Kidney (tissue), 14 donors: Measurements from ENCODE around the gene COPS6. TPM values are rescaled to one million over a fixed set of nuclear protein-coding genes. Genes with fewer than 3 reads are reported as not detected.

Source experiments
- DNase-seq, 5 donors: peaks; one replicate each; pipeline ENCODE4 v3.0.0-alpha.2; 2013 to 2020
- FAIRE-seq: peaks from 2 replicates; lab custom pipeline; 2012; peaks lifted over from hg19 to GRCh38; lab: Jason Lieb, UNC
- H3K27ac ChIP-seq, 2 donors: one replicate each; pipeline ENCODE4 v1.7.0; 2013; ENCODE audit warnings: low read depth in 2 of 2, low read length in 2 of 2, inconsistent platforms in 1 of 2
- H3K27me3 ChIP-seq: one replicate; pipeline ENCODE4 v1.7.1; 2013; ENCODE audit warnings: low read length, inconsistent platforms; ENCODE audit not compliant: control insufficient read depth, insufficient read depth
- H3K36me3 ChIP-seq, 3 donors: one replicate each; pipeline versions ENCODE4 v1.7.0 to v1.7.1; 2013; ENCODE audit warnings: low read length in 3 of 3, control low read depth in 1 of 3, inconsistent platforms in 1 of 3; ENCODE audit not compliant: insufficient read depth in 3 of 3, control insufficient read depth in 2 of 3
- H3K4me1 ChIP-seq, 3 donors: one replicate each; pipeline versions ENCODE4 v1.7.0 to v1.7.1; 2013; ENCODE audit warnings: low read length in 3 of 3, inconsistent platforms in 1 of 3, low read depth in 1 of 3; ENCODE audit not compliant: control insufficient read depth in 2 of 3, insufficient read depth in 2 of 3
- H3K4me3 ChIP-seq, 3 donors: one replicate each; pipeline versions ENCODE4 v1.7.0 to v1.8.1; 2013; ENCODE audit warnings: low read length in 3 of 3, control low read depth in 1 of 3, inconsistent platforms in 1 of 3
- H3K9ac ChIP-seq, 3 donors: one replicate each; pipeline versions ENCODE4 v1.7.0 to v1.7.1; 2013; ENCODE audit warnings: low read length in 3 of 3, control low read depth in 1 of 3, inconsistent platforms in 1 of 3
- H3K9me3 ChIP-seq, 3 donors: one replicate each; pipeline versions ENCODE4 v1.7.0 to v1.7.1; 2013; ENCODE audit warnings: low read length in 3 of 3, control low read depth in 1 of 3, inconsistent platforms in 1 of 3; ENCODE audit not compliant: control insufficient read depth in 2 of 3, insufficient read depth in 1 of 3
- intact Hi-C: fragments of 100-400 bp; cut with DNase I; formaldehyde crosslinking; loops from one replicate; pipeline ENCODE4 v1.11.1; 2022
- polyA plus RNA-seq: library from polyadenylated mRNA; stranded (reverse); fragments of 350-450 nt; fragmentation: Illumina TruSeq; extraction: RNeasy Lipid Tissue Mini Kit (QIAGEN cat#74804); gene quantifications from one replicate; pipeline ENCODE4 v1.2.3, GENCODE V29; 2014; ENCODE audit warnings: low read depth, low replicate concordance; ENCODE audit not compliant: insufficient read depth
- total RNA-seq: library from RNA; stranded (reverse); fragmentation: NEBNext Ultra II Directional; extraction: Animal tissue kit (Norgen Biotek cat#: 25700); gene quantifications from one replicate; pipeline ENCODE4 v1.2.1, GENCODE V29; 2021
- TF ChIP-seq, protein P1 (sequence below): IDR thresholded peaks from 3 replicates; pipeline ENCODE4 v1.5.1; 2012; ENCODE audit warnings: mild to moderate bottlenecking, moderate library complexity, borderline replicate concordance; ENCODE audit not compliant: insufficient read depth; ENCODE audit errors: extremely low read depth
- donor health status: control.
- donor health status: control.
- donor health status: control.
- donor health status: control.
- donor health status: control.
- donor health status: DM: yes; HTN: yes; CAD: no.
- donor health status: Normal renal cell carcinoma (clear cell type).

COPS6 gene
- total and polyA plus RNA-seq, 2 donors from 2014 or later: 89.1 to 166 TPM

DNA sequence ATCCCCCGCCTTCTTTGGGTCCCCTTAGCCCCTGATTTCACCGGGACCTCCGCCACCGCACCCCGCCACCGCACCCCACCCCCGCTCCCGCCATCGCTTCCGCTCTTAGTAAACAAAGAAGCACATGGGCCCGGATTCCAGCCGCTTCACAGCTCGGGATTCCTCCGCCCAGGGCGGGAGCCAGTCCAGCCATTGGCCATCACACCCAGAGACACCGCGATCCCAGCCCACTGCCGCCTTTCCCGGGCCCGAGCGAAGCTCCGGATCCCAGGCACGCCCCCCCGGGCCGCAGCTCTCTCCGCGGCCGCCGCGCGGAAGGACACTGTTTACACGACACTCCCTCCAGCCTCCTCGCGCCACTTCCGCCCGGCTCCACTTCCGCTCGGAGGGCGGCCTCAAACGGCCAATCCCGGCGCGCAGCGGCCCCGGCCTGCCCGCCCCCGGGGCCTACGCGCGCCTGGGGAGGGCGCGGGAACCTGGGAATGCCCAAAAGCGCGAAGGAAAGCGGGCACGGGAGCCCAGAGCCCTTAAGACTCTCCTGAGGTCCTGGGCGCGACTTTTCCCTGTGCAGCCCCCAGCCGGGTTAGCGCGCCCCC lies 11.7 kb downstream of the COPS6 start:
- FAIRE-seq (no peak), DNase-seq (peak; percentile 98 to 99 (median 98))
- Histone ChIP-seq H3K4me3 (peak overlapping the region; percentile 69 to 84 (median 83)), H3K27ac (peak overlapping the region; percentile 63 to 83), H3K9ac (peak overlapping the region in 2 of 3 donors; percentile 22 to 66), H3K9me3 (no peaks in the 10 kb centered on the region), H3K27me3 (no peaks in the 10 kb centered on the region), H3K4me1 (peaks cover 0 to 10% (median 6%) of the 10 kb centered on the region in 3 donors), H3K36me3 (peaks cover 22 to 43% (median 23%) of the 10 kb centered on the region in 3 donors)
- TF ChIP-seq, protein P1, sequence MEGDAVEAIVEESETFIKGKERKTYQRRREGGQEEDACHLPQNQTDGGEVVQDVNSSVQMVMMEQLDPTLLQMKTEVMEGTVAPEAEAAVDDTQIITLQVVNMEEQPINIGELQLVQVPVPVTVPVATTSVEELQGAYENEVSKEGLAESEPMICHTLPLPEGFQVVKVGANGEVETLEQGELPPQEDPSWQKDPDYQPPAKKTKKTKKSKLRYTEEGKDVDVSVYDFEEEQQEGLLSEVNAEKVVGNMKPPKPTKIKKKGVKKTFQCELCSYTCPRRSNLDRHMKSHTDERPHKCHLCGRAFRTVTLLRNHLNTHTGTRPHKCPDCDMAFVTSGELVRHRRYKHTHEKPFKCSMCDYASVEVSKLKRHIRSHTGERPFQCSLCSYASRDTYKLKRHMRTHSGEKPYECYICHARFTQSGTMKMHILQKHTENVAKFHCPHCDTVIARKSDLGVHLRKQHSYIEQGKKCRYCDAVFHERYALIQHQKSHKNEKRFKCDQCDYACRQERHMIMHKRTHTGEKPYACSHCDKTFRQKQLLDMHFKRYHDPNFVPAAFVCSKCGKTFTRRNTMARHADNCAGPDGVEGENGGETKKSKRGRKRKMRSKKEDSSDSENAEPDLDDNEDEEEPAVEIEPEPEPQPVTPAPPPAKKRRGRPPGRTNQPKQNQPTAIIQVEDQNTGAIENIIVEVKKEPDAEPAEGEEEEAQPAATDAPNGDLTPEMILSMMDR: no peak
- intact Hi-C loops: no loop called here

- intact Hi-C loops: no loop called here
- no peaks in the 10 kb centered on the region for H3K9me3 ChIP-seq
- H3K4me1 ChIP-seq: peaks cover 0 to 10% (median 6%) of the 10 kb centered on the region in 3 donors
- peak within 1 kb of the TSS; percentile 69 to 84 (median 83) for H3K4me3 ChIP-seq
- DNase-seq (peak; percentile 99 to 100 (median 99)), FAIRE-seq (peak; percentile 25)
- peak within 1 kb of the TSS; percentile 76 to 89 for H3K27ac ChIP-seq
- H3K9ac ChIP-seq: peak within 1 kb of the TSS; percentile 22 to 66 (median 51)
- TF ChIP-seq, protein P1: no peak
- no peaks in the 10 kb centered on the region for H3K27me3 ChIP-seq
- H3K36me3 ChIP-seq: peaks cover 22 to 40% (median 23%) of the 10 kb centered on the region in 3 donors
Observed at GRCh38 chr7:100101016-100101862, 12.5 kb downstream of the COPS6 start, which contains the start of the genes AP4M1 and MCM7. AP4M1 (plus strand) TSS chr7:100101643; CDS start chr7:100101715, 72 bp downstream. MCM7 (minus strand) TSS chr7:100101397; CDS start chr7:100101294, 103 bp downstream.

DNA sequence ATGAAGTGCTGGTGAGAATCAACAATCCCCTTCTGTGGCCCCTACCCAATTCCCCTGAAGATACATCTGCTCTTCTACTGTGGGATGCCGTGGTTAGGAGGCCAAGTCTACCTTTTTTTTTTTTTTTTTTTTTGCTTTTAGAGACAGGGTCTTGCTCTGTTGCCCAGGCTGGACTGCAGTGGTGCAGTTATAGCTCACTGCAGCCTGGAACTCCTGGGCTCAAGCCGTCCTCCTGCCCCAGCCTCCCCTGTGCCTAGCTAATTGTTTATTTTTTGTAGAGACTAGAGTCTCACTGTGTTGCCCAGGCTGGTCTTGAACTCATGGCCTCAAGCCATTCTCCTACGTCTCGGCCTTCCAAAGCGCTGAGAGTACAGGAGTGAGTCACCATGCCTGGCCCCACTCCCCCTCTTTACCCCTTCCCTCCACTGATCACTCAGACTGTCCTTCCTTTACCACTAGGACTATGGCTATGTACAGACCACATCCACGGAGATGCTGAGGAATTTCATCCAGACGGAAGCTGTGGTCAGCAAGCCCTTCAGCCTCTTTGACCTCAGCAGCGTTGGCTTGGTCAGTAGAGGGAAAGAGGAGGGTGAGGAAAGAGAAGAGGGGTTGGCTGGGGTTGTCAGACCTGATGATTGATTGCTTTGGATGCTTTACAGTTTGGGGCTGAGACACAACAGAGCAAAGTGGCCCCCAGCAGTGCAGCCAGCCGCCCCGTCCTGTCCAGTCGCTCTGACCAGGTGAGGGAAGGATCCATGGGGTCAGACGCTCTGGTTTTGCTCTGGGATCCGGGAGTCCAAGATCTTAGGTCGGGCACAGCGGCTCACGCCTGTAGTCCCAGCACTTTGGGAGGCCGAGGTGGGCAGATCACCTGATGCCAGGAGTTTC lies 14.4 kb downstream of the COPS6 start:
- FAIRE-seq (no peak), DNase-seq (no peak)
- H3K27me3 ChIP-seq: no peaks in the 10 kb centered on the region
- TF ChIP-seq, protein P1: no peak
- no peak overlapping the region for H3K4me3 ChIP-seq
- H3K36me3 ChIP-seq: peaks cover 11 to 30% (median 13%) of the 10 kb centered on the region in 3 donors
- H3K9ac ChIP-seq: no peak overlapping the region
- intact Hi-C loops: no loop called here
- H3K4me1 ChIP-seq: peaks cover 0 to 10% (median 6%) of the 10 kb centered on the region in 3 donors
- H3K27ac ChIP-seq: no peak overlapping the region
- H3K9me3 ChIP-seq: no peaks in the 10 kb centered on the region
